PC-3 (cell line): Measurements from ENCODE around the gene N4BP2L2. TPM values are rescaled to one million over a fixed set of nuclear protein-coding genes. Genes with fewer than 3 reads are reported as not detected.

Experiments used
- ATAC-seq: fragments of 200-7000 bp; cut with Tn5 transposase; 2 replicates; pipeline ENCODE4 v1.9.1; 2020; ENCODE audit warnings: mild to moderate bottlenecking, moderate library complexity
- BruUV-seq: library from RNA; stranded (reverse); fragments of 400-500 nt; replicated peaks from 2 replicates; lab custom pipeline; 2021; lab: Mats Ljungman, UMichigan
- CTCF ChIA-PET: fragments of 300-600 bp; sonication (Branson Sonifier 250); formaldehyde crosslinking; loops from one replicate; lab custom pipeline; 2022; ENCODE audit warnings: antibody characterized with exemption; lab: Charles Lee
- POLR2A ChIA-PET: fragments of 300-600 bp; sonication (Branson Sonifier 250); formaldehyde crosslinking; loops from one replicate; lab custom pipeline; 2022; ENCODE audit warnings: antibody characterized with exemption; ENCODE audit not compliant: unreplicated experiment; lab: Charles Lee
- DNase-seq: peaks from one replicate; pipeline ENCODE4 v3.0.0-alpha.2; 2015
- H2AFZ ChIP-seq: fragments of 300-600 bp; sonication (generic); 2 replicates; pipeline ENCODE4 v1.6.0; 2016; ENCODE audit warnings: antibody characterized with exemption, low read length
- H3F3A ChIP-seq: fragments of 300-600 bp; sonication (generic); one replicate; pipeline ENCODE4 v1.6.0; 2017; ENCODE audit warnings: antibody characterized with exemption, low read length, control low read depth, mild to moderate bottlenecking; ENCODE audit not compliant: unreplicated experiment
- H3K27ac ChIP-seq: fragments of 300-600 bp; sonication (generic); 2 replicates; pipeline ENCODE4 v1.5.1; 2016; ENCODE audit warnings: mild to moderate bottlenecking, low read length
- H3K27me3 ChIP-seq: fragments of 300-600 bp; sonication (generic); 2 replicates; pipeline ENCODE4 v1.6.1; 2016; ENCODE audit warnings: low read length, mixed read lengths
- H3K36me3 ChIP-seq: fragments of 300-600 bp; sonication (generic); 2 replicates; pipeline ENCODE4 v1.6.1; 2016; ENCODE audit warnings: low read depth, mixed run types, low read length, mixed read lengths
- H3K4me1 ChIP-seq: fragments of 300-600 bp; sonication (generic); 2 replicates; pipeline ENCODE4 v1.5.1; 2016; ENCODE audit warnings: low read length; ENCODE audit not compliant: insufficient read depth
- H3K4me2 ChIP-seq: fragments of 300-600 bp; sonication (generic); 2 replicates; pipeline ENCODE4 v1.6.0; 2016; ENCODE audit warnings: low read length
- H3K4me3 ChIP-seq: fragments of 300-600 bp; sonication (generic); 2 replicates; pipeline ENCODE4 v1.5.1; 2016; ENCODE audit warnings: mild to moderate bottlenecking, low read length, mixed read lengths
- H3K79me2 ChIP-seq: fragments of 300-600 bp; sonication (generic); 2 replicates; pipeline ENCODE4 v1.6.1; 2017; ENCODE audit warnings: low read length, mixed read lengths
- H3K9ac ChIP-seq: fragments of 300-600 bp; sonication (generic); 2 replicates; pipeline ENCODE4 v1.6.0; 2016; ENCODE audit warnings: mild to moderate bottlenecking, low read length
- H3K9me2 ChIP-seq: fragments of 300-600 bp; sonication (generic); replicated peaks from 2 replicates; pipeline ENCODE4 v1.6.1; 2016; ENCODE audit warnings: mixed run types, low read length, mixed read lengths
- H3K9me3 ChIP-seq: fragments of 300-600 bp; sonication (generic); 2 replicates; pipeline ENCODE4 v1.6.1; 2016; ENCODE audit warnings: low read length, mixed read lengths
- H4K20me1 ChIP-seq: fragments of 300-600 bp; sonication (generic); 2 replicates; pipeline ENCODE4 v1.6.1; 2016; ENCODE audit warnings: low read length, mixed read lengths
- CTCF ChIP-seq: fragments of 300-600 bp; sonication (generic); conservative IDR thresholded peaks from 2 replicates; pipeline ENCODE4 v1.5.1; 2017; ENCODE audit warnings: antibody characterized with exemption, low read depth, mild to moderate bottlenecking, low read length
- EZH2 ChIP-seq: fragments of 300-600 bp; sonication (generic); IDR thresholded peaks from one replicate; pipeline ENCODE4 v1.6.1; 2017; ENCODE audit warnings: antibody characterized with exemption, mild to moderate bottlenecking, low read length; ENCODE audit not compliant: unreplicated experiment
- EZH2phosphoT487 ChIP-seq: fragments of 300-600 bp; sonication (generic); IDR thresholded peaks from 2 replicates; pipeline ENCODE4 v1.6.1; 2018; ENCODE audit warnings: mild to moderate bottlenecking, antibody characterized with exemption, low read length, borderline replicate concordance
- intact Hi-C: fragments of 100-400 bp; cut with micrococcal nuclease; formaldehyde crosslinking; loops from 2 replicates; pipeline ENCODE4 v1.9.0; 2023
- total RNA-seq: library from RNA; depleted of rRNA; stranded (reverse); fragments of >200 nt; gene quantifications from 2 replicates; pipeline ENCODE4 v1.2.3, GENCODE V29; 2014

Gene N4BP2L2
- total RNA-seq, 1 experiment from 2014 or later: 51.4 TPM

DNA sequence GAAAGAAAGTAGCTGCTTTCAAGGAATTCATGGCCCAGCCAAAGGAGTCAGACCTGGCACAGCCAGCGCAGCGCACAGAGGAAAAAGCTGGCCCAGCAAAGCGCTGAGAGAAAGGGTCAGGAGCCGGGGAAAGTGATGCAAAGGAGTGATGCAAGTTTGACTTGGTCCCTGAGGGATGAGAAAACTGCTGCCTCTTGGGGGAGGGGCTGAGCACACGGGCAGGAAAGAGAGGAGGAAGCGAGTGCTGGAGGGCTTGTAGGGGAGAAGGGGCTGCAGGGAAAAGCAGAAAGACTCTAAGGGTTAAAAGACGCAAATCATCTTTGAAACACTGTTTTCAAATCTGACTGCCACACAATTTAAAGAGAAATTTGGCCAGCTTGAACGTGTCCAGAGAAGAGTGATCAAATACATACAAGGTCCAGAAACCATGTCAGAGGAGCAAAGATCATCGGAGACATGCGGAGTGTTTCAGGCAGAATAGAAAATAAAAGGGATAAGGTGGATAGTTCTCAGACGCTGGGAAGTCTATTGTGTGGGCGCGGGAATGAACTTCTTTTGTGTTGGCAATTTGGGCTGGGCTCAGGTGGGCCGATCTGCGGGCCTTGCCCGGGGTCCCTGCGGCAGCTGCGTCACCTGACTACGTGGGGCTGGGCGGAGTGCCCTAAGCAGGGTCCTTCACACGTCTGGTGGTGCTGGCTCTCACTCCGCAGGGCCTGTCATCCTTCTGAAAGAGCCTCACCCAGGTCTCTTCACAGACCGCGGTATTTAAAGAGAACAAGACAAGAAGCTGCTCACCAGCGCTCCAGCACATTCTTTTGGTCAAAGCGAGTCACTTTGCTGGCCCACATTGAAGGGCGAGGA lies 128.8 kb downstream of the N4BP2L2 start:
- intact Hi-C loops: loop anchor here (10.0 kb wide), 1 partner anchor 245 kb away; no protein-coding TSS in a partner anchor
- DNase-seq: no peak
- H3K27ac ChIP-seq: no peak overlapping the region
- no peaks in the 10 kb centered on the region for H3F3A ChIP-seq
- no peaks in the 10 kb centered on the region for H3K27me3 ChIP-seq
- TF ChIP-seq EZH2phosphoT487 (no peak), EZH2 (no peak), CTCF (no peak)
- H2AFZ ChIP-seq: no peak overlapping the region
- no peaks in the 10 kb centered on the region for H3K4me1 ChIP-seq
- no peak overlapping the region for H3K4me2 ChIP-seq
- no peak for ATAC-seq
- no peaks in the 10 kb centered on the region for H4K20me1 ChIP-seq
- no peaks in the 10 kb centered on the region for H3K9me3 ChIP-seq
- ChIA-PET POLR2A (no interaction called here), CTCF (no interaction called here)
- no peaks in the 10 kb centered on the region for H3K36me3 ChIP-seq
- H3K79me2 ChIP-seq: no peaks in the 10 kb centered on the region
- H3K4me3 ChIP-seq: no peak overlapping the region
- BruUV-seq: no TSS peak
- no peaks in the 10 kb centered on the region for H3K9me2 ChIP-seq
- H3K9ac ChIP-seq: no peak overlapping the region

GRCh38 chr13:32409001-32409313 lies 129.6 kb downstream of the N4BP2L2 start:
- no peaks in the 10 kb centered on the region for H3K79me2 ChIP-seq
- ChIA-PET POLR2A (no interaction called here), CTCF (no interaction called here)
- H3K4me3 ChIP-seq: no peak overlapping the region
- no peaks in the 10 kb centered on the region for H3K36me3 ChIP-seq
- no peaks in the 10 kb centered on the region for H3K9me3 ChIP-seq
- no peaks in the 10 kb centered on the region for H3K9me2 ChIP-seq
- H4K20me1 ChIP-seq: no peaks in the 10 kb centered on the region
- intact Hi-C loops: no loop called here
- TF ChIP-seq EZH2 (no peak), CTCF (no peak), EZH2phosphoT487 (no peak)
- H3K27ac ChIP-seq: no peak overlapping the region
- H3K4me2 ChIP-seq: no peak overlapping the region
- DNase-seq (no peak), ATAC-seq (no peak)
- BruUV-seq: no TSS peak
- H3K4me1 ChIP-seq: no peaks in the 10 kb centered on the region
- no peak overlapping the region for H3K9ac ChIP-seq
- no peaks in the 10 kb centered on the region for H3K27me3 ChIP-seq
- no peaks in the 10 kb centered on the region for H3F3A ChIP-seq
- H2AFZ ChIP-seq: no peak overlapping the region

DNA sequence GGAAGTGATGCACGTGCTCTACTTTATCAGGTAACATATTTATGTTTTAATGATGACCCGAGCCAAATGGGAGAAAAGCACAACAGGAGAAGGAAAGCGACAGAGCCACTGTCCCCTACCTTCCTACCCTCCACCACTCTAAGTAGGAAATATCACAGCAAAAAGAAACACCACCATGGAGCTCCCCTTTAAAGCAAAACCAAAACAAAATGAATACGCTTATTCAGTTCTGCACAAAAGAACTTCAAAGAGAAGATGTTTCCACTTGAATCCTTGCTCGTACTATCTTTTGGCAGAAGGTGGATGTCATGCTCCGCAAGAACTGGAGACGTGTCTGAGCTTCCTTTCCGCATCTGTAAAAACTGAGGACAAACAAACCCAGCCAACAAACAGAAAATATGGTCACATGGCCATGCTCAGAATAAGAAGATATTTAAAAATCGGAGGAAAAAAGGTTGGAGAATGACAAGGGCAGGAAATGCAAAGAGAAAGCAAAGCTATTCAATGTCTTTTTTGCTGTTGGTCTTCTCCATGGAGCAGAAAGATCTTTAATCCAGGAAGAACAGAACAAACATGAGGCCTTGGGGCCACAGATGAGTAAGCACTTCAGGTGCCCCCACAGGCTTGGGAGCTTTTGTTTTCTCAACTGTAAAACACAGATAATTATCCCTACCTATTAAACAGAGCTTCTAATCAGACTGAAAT lies 130.1 kb downstream of the N4BP2L2 start:
- ATAC-seq (no peak), DNase-seq (no peak)
- no peak overlapping the region for H3K27ac ChIP-seq
- no peaks in the 10 kb centered on the region for H3K9me3 ChIP-seq
- no peak overlapping the region for H3K4me2 ChIP-seq
- no peaks in the 10 kb centered on the region for H4K20me1 ChIP-seq
- intact Hi-C loops: no loop called here
- no peak overlapping the region for H3K9ac ChIP-seq
- no peaks in the 10 kb centered on the region for H3F3A ChIP-seq
- no peaks in the 10 kb centered on the region for H3K36me3 ChIP-seq
- H3K4me1 ChIP-seq: no peaks in the 10 kb centered on the region
- POLR2A ChIA-PET: no interaction called here
- TF ChIP-seq EZH2: no peak
- no peak for TF ChIP-seq EZH2phosphoT487
- no peak for TF ChIP-seq CTCF
- no peak overlapping the region for H3K4me3 ChIP-seq
- H3K9me2 ChIP-seq: no peaks in the 10 kb centered on the region
- no peak overlapping the region for H2AFZ ChIP-seq
- H3K79me2 ChIP-seq: no peaks in the 10 kb centered on the region
- CTCF ChIA-PET: no interaction called here
- no TSS peak for BruUV-seq
- H3K27me3 ChIP-seq: no peaks in the 10 kb centered on the region
